OCI-LY7 (cell line): Measurements from ENCODE around the gene USH1G.

Experiments
- CTCF ChIP-seq: fragments of 200-600 bp; sonication (generic); conservative IDR thresholded peaks from 2 replicates; pipeline ENCODE4 v1.5.1; 2014; ENCODE audit warnings: mild to moderate bottlenecking, antibody characterized with exemption, low read length, moderate library complexity, mixed read lengths
- EZH2phosphoT487 ChIP-seq: fragments of 200-600 bp; sonication (generic); IDR thresholded peaks from 2 replicates; pipeline ENCODE4 v1.6.1; 2018; ENCODE audit warnings: low read depth, borderline replicate concordance, mild to moderate bottlenecking, mixed run types, antibody characterized with exemption, low read length, moderate library complexity, mixed read lengths

- TF ChIP-seq CTCF, result no peak
- TF ChIP-seq EZH2phosphoT487, result no peak
Measured at GRCh38 chr17:74904687-74905409, 18.2 kb downstream of the USH1G start.
